Dendritic cell treated with granulocyte-macrophage colony-stimulating factor and Interleukin-4, amounts not matched to agents 40 ng/mL and 50 ng/mL, for 4 days (primary cell): Measurements from ENCODE around the gene ZEB2.

Experiments
- H3K27ac Mint-ChIP-seq: one replicate; pipeline ENCODE4 v1.8.0; 2022; ENCODE audit warnings: mild to moderate bottlenecking, mixed read lengths
- H3K27me3 Mint-ChIP-seq: one replicate; pipeline ENCODE4 v1.8.0; 2022; ENCODE audit warnings: mild to moderate bottlenecking, mixed read lengths
- H3K36me3 Mint-ChIP-seq: one replicate; pipeline ENCODE4 v1.8.0; 2022; ENCODE audit warnings: low read depth, mixed read lengths
- H3K4me1 Mint-ChIP-seq: one replicate; pipeline ENCODE4 v1.8.0; 2022; ENCODE audit warnings: low read depth, mixed read lengths
- H3K4me3 Mint-ChIP-seq: one replicate; pipeline ENCODE4 v1.8.0; 2022; ENCODE audit warnings: mild to moderate bottlenecking, moderate library complexity, mixed read lengths
- H3K9me3 Mint-ChIP-seq: one replicate; pipeline ENCODE4 v1.8.0; 2022; ENCODE audit warnings: mixed read lengths
- intact Hi-C: fragments of 100-400 bp; cut with micrococcal nuclease; formaldehyde crosslinking; loops from one replicate; pipeline ENCODE4 v1.15.0; 2022

Gene ZEB2

GRCh38 chr2:144513388-144514101 is 6.4 kb downstream of the ZEB2 start:
- Mint-ChIP-seq H3K9me3 (no peaks in the 10 kb centered on the region), H3K36me3 (no peaks in the 10 kb centered on the region), H3K27me3 (no peaks in the 10 kb centered on the region), H3K4me3 (peak overlapping the region; percentile 86), H3K4me1 (peaks cover 53% of the 10 kb centered on the region), H3K27ac (no peak overlapping the region)
- intact Hi-C loops: no loop called here

- no peaks in the 10 kb centered on the region for H3K9me3 Mint-ChIP-seq
- no peak overlapping the region for H3K27ac Mint-ChIP-seq
- peaks cover 59% of the 10 kb centered on the region for H3K4me1 Mint-ChIP-seq
- peak overlapping the region; percentile 86 for H3K4me3 Mint-ChIP-seq
- no peaks in the 10 kb centered on the region for H3K36me3 Mint-ChIP-seq
- H3K27me3 Mint-ChIP-seq: no peaks in the 10 kb centered on the region
- intact Hi-C loops: no loop called here
Observed at GRCh38 chr2:144512891-144513351, 7.0 kb downstream of the ZEB2 start.

- no peaks in the 10 kb centered on the region for H3K36me3 Mint-ChIP-seq
- H3K4me3 Mint-ChIP-seq: peak overlapping the region; percentile 86
- intact Hi-C loops: no loop called here
- H3K27me3 Mint-ChIP-seq: no peaks in the 10 kb centered on the region
- peaks cover 64% of the 10 kb centered on the region for H3K4me1 Mint-ChIP-seq
- no peak overlapping the region for H3K27ac Mint-ChIP-seq
- H3K9me3 Mint-ChIP-seq: no peaks in the 10 kb centered on the region
Observed at GRCh38 chr2:144512470-144512869, 7.4 kb downstream of the ZEB2 start.

- Mint-ChIP-seq H3K27me3 (no peaks in the 10 kb centered on the region), H3K4me3 (peak overlapping the region; percentile 86), H3K9me3 (no peaks in the 10 kb centered on the region), H3K36me3 (no peaks in the 10 kb centered on the region), H3K27ac (no peak overlapping the region), H3K4me1 (peaks cover 68% of the 10 kb centered on the region)
- intact Hi-C loops: no loop called here
Observed at GRCh38 chr2:144511937-144512336, 8.0 kb downstream of the ZEB2 start.

- Mint-ChIP-seq H3K4me3 (peak overlapping the region; percentile 86), H3K27ac (no peak overlapping the region), H3K4me1 (peaks cover 68% of the 10 kb centered on the region), H3K9me3 (no peaks in the 10 kb centered on the region), H3K36me3 (peaks cover 3% of the 10 kb centered on the region), H3K27me3 (no peaks in the 10 kb centered on the region)
- intact Hi-C loops: no loop called here
Observed at GRCh38 chr2:144511226-144511810, 8.6 kb downstream of the ZEB2 start.

GRCh38 chr2:144510294-144510991 is 9.5 kb downstream of the ZEB2 start:
- Mint-ChIP-seq H3K27ac (no peak overlapping the region), H3K4me1 (peaks cover 71% of the 10 kb centered on the region), H3K27me3 (no peaks in the 10 kb centered on the region), H3K9me3 (no peaks in the 10 kb centered on the region), H3K4me3 (peak overlapping the region; percentile 86), H3K36me3 (peaks cover 11% of the 10 kb centered on the region)
- intact Hi-C loops: no loop called here

- no peaks in the 10 kb centered on the region for H3K27me3 Mint-ChIP-seq
- H3K4me3 Mint-ChIP-seq: peak overlapping the region; percentile 86
- peaks cover 77% of the 10 kb centered on the region for H3K4me1 Mint-ChIP-seq
- H3K36me3 Mint-ChIP-seq: peaks cover 17% of the 10 kb centered on the region
- intact Hi-C loops: no loop called here
- no peaks in the 10 kb centered on the region for H3K9me3 Mint-ChIP-seq
- H3K27ac Mint-ChIP-seq: no peak overlapping the region
Observed at GRCh38 chr2:144509879-144510221, 10.1 kb downstream of the ZEB2 start.

GRCh38 chr2:144509001-144509878 is 10.7 kb downstream of the ZEB2 start:
- Mint-ChIP-seq H3K27ac (no peak overlapping the region), H3K9me3 (no peaks in the 10 kb centered on the region), H3K27me3 (no peaks in the 10 kb centered on the region), H3K4me3 (peak overlapping the region; percentile 86), H3K36me3 (peaks cover 23% of the 10 kb centered on the region), H3K4me1 (peaks cover 82% of the 10 kb centered on the region)
- intact Hi-C loops: no loop called here

GRCh38 chr2:144508172-144508851 is 11.6 kb downstream of the ZEB2 start:
- no peaks in the 10 kb centered on the region for H3K27me3 Mint-ChIP-seq
- H3K9me3 Mint-ChIP-seq: no peaks in the 10 kb centered on the region
- intact Hi-C loops: no loop called here
- H3K27ac Mint-ChIP-seq: no peak overlapping the region
- peak overlapping the region; percentile 86 for H3K4me3 Mint-ChIP-seq
- peaks cover 33% of the 10 kb centered on the region for H3K36me3 Mint-ChIP-seq
- peaks cover 82% of the 10 kb centered on the region for H3K4me1 Mint-ChIP-seq

- Mint-ChIP-seq H3K4me1 (peaks cover 78% of the 10 kb centered on the region), H3K4me3 (peak overlapping the region; percentile 86), H3K36me3 (peaks cover 40% of the 10 kb centered on the region), H3K27me3 (no peaks in the 10 kb centered on the region), H3K27ac (no peak overlapping the region), H3K9me3 (no peaks in the 10 kb centered on the region)
- intact Hi-C loops: no loop called here
Observed at GRCh38 chr2:144507441-144508171, 12.3 kb downstream of the ZEB2 start.

- Mint-ChIP-seq H3K4me1 (peaks cover 75% of the 10 kb centered on the region), H3K27ac (peak overlapping the region; percentile 86), H3K36me3 (peaks cover 62% of the 10 kb centered on the region), H3K9me3 (no peaks in the 10 kb centered on the region), H3K27me3 (no peaks in the 10 kb centered on the region), H3K4me3 (peak overlapping the region; percentile 64)
- intact Hi-C loops: no loop called here
Observed at GRCh38 chr2:144505245-144505831, 14.6 kb downstream of the ZEB2 start.

GRCh38 chr2:144504218-144504641 is 15.7 kb downstream of the ZEB2 start:
- Mint-ChIP-seq H3K4me3 (peak overlapping the region; percentile 41), H3K36me3 (peaks cover 71% of the 10 kb centered on the region), H3K27me3 (no peaks in the 10 kb centered on the region), H3K27ac (peak overlapping the region; percentile 86), H3K4me1 (peaks cover 69% of the 10 kb centered on the region), H3K9me3 (no peaks in the 10 kb centered on the region)
- intact Hi-C loops: no loop called here
